Fibroblast of villous mesenchyme (primary cell): Measurements from ENCODE around the gene ADRA2B. TPM values are rescaled to one million over a fixed set of nuclear protein-coding genes. Genes with fewer than 3 reads are reported as not detected.

ENCODE experiments used
- DNase-seq: peaks from one replicate; pipeline ENCODE4 v3.0.0-alpha.2; 2010; ENCODE audit warnings: low read depth
- H3K4me3 ChIP-seq: 2 replicates; pipeline ENCODE4 v1.5.1; 2011; ENCODE audit warnings: low read depth, mild to moderate bottlenecking, low read length
- total RNA-seq: library from RNA; depleted of rRNA; stranded (reverse); fragments of >200 nt; gene quantifications from 2 replicates; pipeline ENCODE4 v1.2.3, GENCODE V29; 2012
- TF ChIP-seq, protein P1 (sequence below): IDR thresholded peaks from 2 replicates; pipeline ENCODE4 v1.5.1; 2012; ENCODE audit warnings: low read depth, mild to moderate bottlenecking, low read length; ENCODE audit not compliant: insufficient read depth

ADRA2B gene
- total RNA-seq, 1 donor, result not detected

DNA sequence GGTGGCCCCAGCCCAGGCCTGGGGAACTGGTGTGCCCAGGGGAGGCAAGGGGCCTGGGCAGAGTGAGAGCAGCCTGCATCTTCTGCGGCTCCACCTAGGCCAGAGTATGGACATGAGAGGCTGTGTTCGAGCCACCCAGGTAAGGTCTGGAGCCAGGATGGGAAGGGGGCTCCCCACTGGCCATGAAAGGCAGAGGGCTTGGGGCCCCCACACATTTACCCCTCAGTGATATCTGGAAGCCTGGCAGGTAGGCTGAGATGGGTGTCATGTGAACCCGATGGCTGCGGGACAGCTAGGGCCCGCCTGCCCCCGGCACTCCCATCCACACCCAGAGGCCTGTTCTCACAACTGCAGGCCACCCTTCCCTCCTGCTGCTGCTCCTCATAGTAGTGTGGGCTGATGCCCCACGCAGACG lies 13.2 kb downstream of the ADRA2B start:
- no peak overlapping the region for H3K4me3 ChIP-seq
- TF ChIP-seq, protein P1, sequence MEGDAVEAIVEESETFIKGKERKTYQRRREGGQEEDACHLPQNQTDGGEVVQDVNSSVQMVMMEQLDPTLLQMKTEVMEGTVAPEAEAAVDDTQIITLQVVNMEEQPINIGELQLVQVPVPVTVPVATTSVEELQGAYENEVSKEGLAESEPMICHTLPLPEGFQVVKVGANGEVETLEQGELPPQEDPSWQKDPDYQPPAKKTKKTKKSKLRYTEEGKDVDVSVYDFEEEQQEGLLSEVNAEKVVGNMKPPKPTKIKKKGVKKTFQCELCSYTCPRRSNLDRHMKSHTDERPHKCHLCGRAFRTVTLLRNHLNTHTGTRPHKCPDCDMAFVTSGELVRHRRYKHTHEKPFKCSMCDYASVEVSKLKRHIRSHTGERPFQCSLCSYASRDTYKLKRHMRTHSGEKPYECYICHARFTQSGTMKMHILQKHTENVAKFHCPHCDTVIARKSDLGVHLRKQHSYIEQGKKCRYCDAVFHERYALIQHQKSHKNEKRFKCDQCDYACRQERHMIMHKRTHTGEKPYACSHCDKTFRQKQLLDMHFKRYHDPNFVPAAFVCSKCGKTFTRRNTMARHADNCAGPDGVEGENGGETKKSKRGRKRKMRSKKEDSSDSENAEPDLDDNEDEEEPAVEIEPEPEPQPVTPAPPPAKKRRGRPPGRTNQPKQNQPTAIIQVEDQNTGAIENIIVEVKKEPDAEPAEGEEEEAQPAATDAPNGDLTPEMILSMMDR, result no peak
- DNase-seq, result no peak

DNA sequence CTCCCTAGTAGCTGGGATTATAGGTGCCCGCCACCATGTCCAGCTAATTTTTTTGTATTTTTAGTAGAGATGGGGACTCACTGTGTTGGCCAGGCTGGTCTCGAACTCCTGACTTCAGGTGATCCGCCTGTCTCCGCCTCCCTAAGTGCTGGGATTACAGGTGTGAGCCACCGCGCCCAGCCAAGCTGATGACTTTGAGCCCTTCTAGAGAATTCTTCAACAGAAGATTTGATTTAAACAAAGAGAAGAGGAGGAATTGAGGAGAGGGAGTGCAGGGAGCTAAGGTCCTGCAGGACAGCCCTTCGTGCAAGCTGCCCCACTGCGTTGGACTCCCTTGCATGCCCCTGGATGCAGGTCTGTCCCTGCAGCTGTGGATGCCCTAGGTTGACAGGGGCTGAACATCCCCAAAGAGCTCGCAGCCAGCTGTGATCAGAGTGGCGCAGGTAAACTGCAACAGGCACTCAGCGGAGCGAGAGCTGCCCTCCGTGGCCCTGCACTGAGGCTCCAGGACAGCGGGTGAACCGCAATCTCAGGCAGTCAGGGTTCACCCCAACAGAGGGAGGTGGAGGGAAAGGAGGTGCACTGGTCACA lies 13.7 kb downstream of the ADRA2B start:
- H3K4me3 ChIP-seq, result no peak overlapping the region
- no peak for DNase-seq
- TF ChIP-seq, protein P1, result no peak

DNA sequence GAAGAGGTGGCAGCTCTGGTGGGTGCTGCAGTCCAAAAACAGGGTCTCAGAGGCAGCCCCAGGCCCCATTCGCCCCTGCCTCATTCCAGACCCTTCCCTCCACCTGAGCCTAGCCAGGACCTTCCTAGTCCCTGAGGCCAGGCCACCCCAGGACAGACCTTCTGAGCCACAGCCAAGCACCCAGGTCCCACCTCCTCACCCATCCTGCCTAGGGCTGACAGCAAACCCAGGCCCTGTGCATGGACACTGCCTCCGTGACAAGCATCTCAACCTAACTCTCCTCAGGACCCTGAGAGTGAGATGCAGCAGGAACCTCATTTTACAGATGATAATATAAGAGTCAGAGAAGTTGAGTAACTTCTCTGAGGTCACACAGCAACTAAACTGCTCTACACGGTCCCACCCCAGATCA lies 15.5 kb downstream of the ADRA2B start:
- H3K4me3 ChIP-seq, result no peak overlapping the region
- no peak for DNase-seq
- TF ChIP-seq, protein P1, result no peak

DNA sequence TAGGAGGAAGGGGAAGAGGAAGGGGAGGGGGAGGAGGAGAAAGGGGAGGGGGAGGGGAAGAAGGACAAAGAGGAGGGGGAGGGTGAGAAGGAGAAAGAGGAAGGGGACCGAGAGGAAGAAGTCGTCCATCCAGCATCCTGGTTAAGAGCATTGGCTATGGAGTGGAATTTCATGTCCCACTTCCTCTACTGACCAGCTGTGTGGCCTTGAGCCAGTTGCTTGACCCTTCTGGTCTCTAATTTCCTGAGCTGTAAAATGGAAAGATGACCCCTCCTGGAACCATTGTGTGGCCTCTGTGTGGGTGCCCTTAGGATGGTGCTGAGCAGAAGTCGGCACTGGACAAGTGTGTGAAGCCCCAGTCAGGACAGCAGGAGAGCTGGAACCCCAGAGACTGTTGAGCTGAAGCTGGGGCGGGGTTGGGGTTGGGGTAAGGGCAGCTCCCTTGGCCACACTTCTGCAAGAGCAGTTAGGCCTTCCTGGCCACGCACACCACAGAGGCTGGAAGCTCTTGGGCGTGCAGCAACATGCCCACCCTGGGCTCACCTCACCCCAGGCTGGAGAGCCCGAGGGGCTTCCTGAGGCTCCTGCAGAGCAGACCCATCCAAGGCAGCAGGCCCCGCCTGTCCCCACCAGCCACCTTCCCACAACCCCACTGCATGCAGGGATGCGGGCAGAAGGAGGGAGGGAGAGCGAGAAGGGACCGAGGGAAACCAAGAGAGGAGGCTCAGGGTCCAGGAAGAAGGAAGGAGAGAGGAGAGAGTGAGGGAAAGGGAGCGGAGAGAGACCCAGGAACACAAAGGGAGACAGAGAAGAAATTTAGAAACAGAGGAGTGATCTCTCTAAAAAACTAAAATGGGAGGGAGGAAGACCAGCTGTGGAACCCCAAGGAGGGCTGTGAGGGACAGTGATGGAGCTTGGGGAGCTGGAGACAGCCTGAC lies 16.2 kb downstream of the ADRA2B start:
- no peak overlapping the region for H3K4me3 ChIP-seq
- no peak for DNase-seq
- TF ChIP-seq, protein P1, result no peak

DNA sequence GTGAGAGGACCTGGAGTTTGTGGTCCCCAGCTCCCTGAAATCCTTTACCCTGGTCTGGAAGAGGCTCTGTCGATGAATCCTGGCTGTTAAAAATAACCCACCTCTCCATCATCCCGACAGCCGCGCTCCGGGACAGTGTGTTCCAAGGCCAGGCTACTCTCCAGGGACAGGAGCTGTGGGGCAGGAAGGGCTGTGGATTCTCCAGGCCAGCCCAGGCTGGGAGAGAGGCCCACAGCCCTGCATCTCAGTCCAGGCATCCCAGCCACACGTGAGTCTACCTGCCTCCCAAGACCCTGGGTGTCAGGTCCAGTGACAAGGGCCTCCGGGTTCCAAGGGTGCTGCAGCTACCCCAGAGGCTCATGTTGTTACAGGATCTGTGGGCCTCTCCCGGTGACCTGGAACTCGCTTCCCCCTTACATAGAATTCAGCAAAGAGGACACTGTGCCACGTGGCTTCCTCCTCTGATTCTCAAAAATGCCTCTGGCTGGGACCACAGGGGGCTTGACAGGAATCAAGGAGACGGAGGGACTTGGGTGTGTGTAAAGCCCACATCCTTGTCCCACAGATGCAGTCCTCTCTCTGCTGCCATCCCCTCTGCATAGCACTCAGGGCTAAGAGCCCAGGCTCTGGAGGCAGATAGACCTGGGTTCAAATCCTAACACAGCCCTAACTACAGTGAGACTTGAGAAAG lies 17.3 kb downstream of the ADRA2B start:
- DNase-seq, result no peak
- TF ChIP-seq, protein P1, result no peak
- no peak overlapping the region for H3K4me3 ChIP-seq

DNA sequence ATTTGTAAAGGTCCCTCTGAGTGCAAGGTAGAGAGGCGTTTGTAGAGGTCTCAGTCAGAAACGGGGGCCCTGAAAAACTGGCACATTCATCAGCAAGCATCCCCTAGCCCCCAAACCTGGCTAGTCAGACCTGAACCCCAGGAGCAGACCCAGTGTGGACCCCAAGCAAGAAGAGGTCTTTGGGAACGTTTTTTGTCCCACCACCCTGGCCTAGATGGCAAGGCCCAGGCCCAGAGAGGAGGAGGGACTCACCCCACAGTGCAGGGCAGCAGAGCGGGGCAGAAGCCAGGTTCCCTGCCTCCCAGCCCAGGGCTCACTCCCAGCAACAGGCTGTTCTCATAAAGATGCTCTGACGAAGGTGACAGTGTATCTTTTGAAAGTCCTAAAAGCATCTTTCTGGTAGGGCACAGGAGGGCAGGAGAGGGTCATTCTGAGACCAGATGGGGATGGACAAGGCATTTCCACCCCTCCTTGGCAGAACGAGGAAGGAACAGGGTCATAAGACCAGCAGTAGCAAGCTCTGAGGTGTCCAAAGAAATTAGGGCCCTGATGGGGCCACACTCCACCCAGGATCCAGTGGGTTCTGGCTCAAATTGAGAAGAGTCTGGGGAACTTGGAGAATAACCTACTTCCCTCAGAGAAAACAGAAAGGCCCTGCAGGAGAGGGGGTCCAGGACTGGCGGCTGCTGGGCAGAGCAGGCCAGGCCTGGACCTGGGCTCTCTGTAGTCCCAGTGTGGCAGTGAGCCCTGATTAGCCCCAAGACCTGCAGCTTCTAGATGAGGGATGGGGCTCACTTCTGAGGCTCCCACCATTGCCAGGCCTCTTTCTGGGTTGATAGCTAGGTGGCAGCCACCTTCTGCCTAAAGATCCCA lies 18.2 kb downstream of the ADRA2B start:
- DNase-seq, result no peak
- TF ChIP-seq, protein P1, result no peak
- H3K4me3 ChIP-seq, result no peak overlapping the region
